Suprapubic skin (tissue), 4 donors: ENCODE results near the gene HOXD12.

ENCODE experiments used
- CTCF ChIP-seq, 2 donors: fragments of 200-600 bp in 1 of 2; fragments of 450-650 bp in 1 of 2; sonication (generic) in 1 of 2; IDR thresholded peaks; one replicate each; pipeline ENCODE4 v1.5.1; 2016 to 2019; ENCODE audit warnings: antibody characterized with exemption in 2 of 2, mild to moderate bottlenecking in 1 of 2, moderate library complexity in 1 of 2
- EP300 ChIP-seq: sonication (generic); formaldehyde crosslinking; IDR thresholded peaks from one replicate; pipeline ENCODE4 v1.6.1; 2017; ENCODE audit warnings: antibody characterized with exemption
- POLR2A ChIP-seq, 2 donors: fragments of 450-650 bp; IDR thresholded peaks; one replicate each; pipeline ENCODE4 v1.6.1; 2017; ENCODE audit warnings: antibody characterized with exemption in 2 of 2, mild to moderate bottlenecking in 2 of 2, moderate library complexity in 2 of 2
- POLR2AphosphoS5 ChIP-seq, 3 donors: sonication (generic); formaldehyde crosslinking; IDR thresholded peaks; one replicate each; pipeline ENCODE4 v1.6.1; 2017; ENCODE audit warnings: antibody characterized with exemption in 3 of 3

DNA sequence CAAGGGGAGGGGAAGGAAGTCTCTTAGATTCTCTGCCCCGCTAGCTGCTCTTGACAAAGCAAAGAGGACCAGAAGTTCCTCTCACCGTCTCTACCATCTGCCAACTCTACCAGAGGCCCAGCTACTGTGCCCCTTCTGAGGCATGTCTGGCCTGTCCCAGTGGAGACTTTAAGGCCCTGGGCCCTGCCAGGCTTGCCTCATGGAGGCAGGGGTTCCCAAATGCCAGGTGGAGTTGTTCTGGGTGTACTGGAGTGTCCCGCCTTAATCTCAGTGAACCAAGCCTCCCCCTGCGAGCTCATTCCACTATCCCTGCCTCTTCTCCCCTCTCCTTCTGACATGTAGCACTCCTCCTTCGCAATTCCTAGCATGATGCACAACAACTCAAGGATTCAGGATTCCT, 2.2 kb downstream of the HOXD12 start:
- TF ChIP-seq POLR2A (IDR thresholded peaks at IDR 0.05) (no peak), CTCF (IDR thresholded peaks at IDR 0.05) (no peak), EP300 (no peak), POLR2AphosphoS5 (IDR thresholded peaks at IDR 0.05) (no peak)
